Activated T-helper 1 cell treated with anti-CD3 and anti-CD28 coated beads, Interleukin-2, amount 50 U/mL, for 16 hours (primary cell): Measurements from ENCODE around the gene CENPP.

Experiments
- DNase-seq, 2 donors: peaks; one replicate each; pipeline ENCODE4 v3.0.0-alpha.2; 2020; ENCODE audit warnings: low read depth in 1 of 2, low spot score in 1 of 2

The CENPP gene

GRCh38 chr9:92635760-92636159 lies 310.0 kb downstream of the CENPP start:
- DNase-seq: no peak

GRCh38 chr9:92636627-92637026 lies 310.9 kb downstream of the CENPP start:
- no peak for DNase-seq

- no peak for DNase-seq
Measured at GRCh38 chr9:92637326-92637725, 311.6 kb downstream of the CENPP start.

- DNase-seq: no peak
Measured at GRCh38 chr9:92637886-92638620, 312.3 kb downstream of the CENPP start.

GRCh38 chr9:92638621-92639101 lies 312.9 kb downstream of the CENPP start:
- no peak for DNase-seq

- DNase-seq: no peak
Measured at GRCh38 chr9:92639124-92639523, 313.4 kb downstream of the CENPP start.

- DNase-seq: no peak
Measured at GRCh38 chr9:92639791-92640271, 314.1 kb downstream of the CENPP start.

- no peak for DNase-seq
Measured at GRCh38 chr9:92640398-92641091, 314.8 kb downstream of the CENPP start.

GRCh38 chr9:92641092-92641809 lies 315.5 kb downstream of the CENPP start:
- DNase-seq: no peak

GRCh38 chr9:92642041-92642451 lies 316.3 kb downstream of the CENPP start:
- DNase-seq: no peak

GRCh38 chr9:92642564-92642963 lies 316.8 kb downstream of the CENPP start:
- no peak for DNase-seq

- DNase-seq: no peak
Measured at GRCh38 chr9:92644278-92644677, 318.5 kb downstream of the CENPP start.

GRCh38 chr9:92645041-92645440 lies 319.3 kb downstream of the CENPP start:
- no peak for DNase-seq

GRCh38 chr9:92647671-92648473 lies 322.1 kb downstream of the CENPP start:
- DNase-seq: no peak

- no peak for DNase-seq
Measured at GRCh38 chr9:92648474-92648971, 322.8 kb downstream of the CENPP start.

GRCh38 chr9:92649007-92649406 lies 323.3 kb downstream of the CENPP start:
- DNase-seq: no peak

GRCh38 chr9:92650296-92650695 lies 324.5 kb downstream of the CENPP start:
- DNase-seq: no peak

GRCh38 chr9:92650839-92651621 lies 325.3 kb downstream of the CENPP start:
- no peak for DNase-seq

- no peak for DNase-seq
Measured at GRCh38 chr9:92652461-92652860, 326.7 kb downstream of the CENPP start.
